HepG2 (cell line): ENCODE measurements around the gene PDE9A. TPM values are rescaled to one million over a fixed set of nuclear protein-coding genes. Genes with fewer than 3 reads are reported as not detected.

ENCODE experiments used
- THAP11 ChIP-seq: IDR thresholded peaks from 2 replicates; pipeline ENCODE4 v1.6.1; 2016; ENCODE audit warnings: missing biosample characterization, missing genetic modification reagents
- YEATS4 ChIP-seq: sonication (generic); formaldehyde crosslinking; IDR thresholded peaks from 2 replicates; pipeline ENCODE4 v1.4.0; 2020; ENCODE audit warnings: missing genetic modification reagents, borderline replicate concordance
- ZBTB7B ChIP-seq: sonication (generic); formaldehyde crosslinking; IDR thresholded peaks from 2 replicates; pipeline ENCODE4 v1.4.0; 2020; ENCODE audit warnings: missing genetic modification reagents
- ZNF251 ChIP-seq: sonication (generic); formaldehyde crosslinking; IDR thresholded peaks from 2 replicates; pipeline ENCODE4 v1.9.0; 2021; ENCODE audit warnings: mild to moderate bottlenecking, missing genetic modification reagents
- ZNF614 ChIP-seq: IDR thresholded peaks from 2 replicates; pipeline ENCODE4 v1.6.1; 2018; ENCODE audit warnings: missing biosample characterization, missing genetic modification reagents, inconsistent platforms, borderline replicate concordance
- ZNF816 ChIP-seq: sonication (generic); formaldehyde crosslinking; IDR thresholded peaks from 2 replicates; pipeline ENCODE4 v1.8.0; 2022; ENCODE audit warnings: missing genetic modification reagents, mild to moderate bottlenecking, borderline replicate concordance
- polyA plus RNA-seq, 8 experiments: library from polyadenylated mRNA; depleted of rRNA in 3 of 8; stranded (reverse) in 7 of 8; unstranded in 1 of 8; fragments of >200 nt; fragmentation: Illumina TruSeq in 4 of 8; extraction: Trizol in 4 of 8; gene quantifications; 2 replicates each; pipeline versions ENCODE4 v1.2.1 to v1.2.3, GENCODE V29; 2011 to 2016; ENCODE audit warnings: low read depth in 4 of 8, missing spikeins in 1 of 8, mixed read lengths in 1 of 8; ENCODE audit not compliant: insufficient read depth in 1 of 8
- total RNA-seq, 5 experiments: library from RNA; depleted of rRNA; stranded (reverse); fragments of >200 nt; fragmentation: Illumina TruSeq; extraction: Trizol; gene quantifications; 2 replicates each; pipeline ENCODE4 v1.2.3, GENCODE V29; 2016; ENCODE audit warnings: low read depth in 1 of 5
- TF ChIP-seq, protein P1 (sequence below), 2 experiments: sonication (generic) in 1 of 2; formaldehyde crosslinking in 1 of 2; IDR thresholded peaks; 2 replicates each; pipeline versions ENCODE4 v1.4.0 to v1.6.1; 2018 to 2020; ENCODE audit warnings: missing genetic modification reagents in 2 of 2, borderline replicate concordance in 1 of 2, low read depth in 1 of 2, mild to moderate bottlenecking in 1 of 2, missing biosample characterization in 1 of 2
- TF ChIP-seq, protein P2 (sequence below): IDR thresholded peaks from 2 replicates; pipeline ENCODE4 v1.6.1; 2016; ENCODE audit warnings: mild to moderate bottlenecking
- TF ChIP-seq, protein P3 (sequence below): sonication (generic); formaldehyde crosslinking; IDR thresholded peaks from 2 replicates; pipeline ENCODE4 v1.4.0; 2020; ENCODE audit warnings: mild to moderate bottlenecking, missing genetic modification reagents
- TF ChIP-seq, protein P4 (sequence below), 2 experiments: sonication (generic) in 1 of 2; formaldehyde crosslinking in 1 of 2; IDR thresholded peaks; 2 replicates each; pipeline versions ENCODE4 v1.6.1 to v1.9.0; 2014 to 2022; ENCODE audit warnings: antibody characterized with exemption in 1 of 2, borderline replicate concordance in 1 of 2, inconsistent platforms in 1 of 2, low read depth in 1 of 2, missing genetic modification reagents in 1 of 2

PDE9A gene
- total and polyA plus RNA-seq, 2 of the 13 experiments (the other 11 are each of a cell fraction or from before 2014, with no cell fraction given) = 4.6 to 19.7 TPM

DNA sequence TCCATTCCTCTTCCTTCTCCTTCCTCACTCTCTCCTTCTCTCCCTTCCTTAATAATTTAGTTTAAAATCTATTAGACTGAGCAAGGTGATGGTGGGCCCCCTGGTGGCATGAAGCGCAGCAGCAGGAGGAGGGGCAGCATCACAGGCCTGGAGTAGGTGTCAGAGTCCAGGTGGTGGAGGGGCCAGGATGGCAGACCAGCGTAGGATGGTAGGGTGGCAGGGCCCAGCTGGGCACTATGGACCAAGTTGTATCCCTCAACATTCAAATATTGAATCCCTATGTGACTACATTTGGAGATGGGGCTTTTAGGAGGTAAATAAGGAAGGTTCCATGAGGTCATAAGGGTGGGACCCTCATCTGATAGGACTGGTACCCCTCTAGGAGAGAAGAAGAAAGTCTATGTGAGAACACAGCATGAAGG lies 164.9 kb downstream of the PDE9A start (continued):
- TF ChIP-seq, protein P1, sequence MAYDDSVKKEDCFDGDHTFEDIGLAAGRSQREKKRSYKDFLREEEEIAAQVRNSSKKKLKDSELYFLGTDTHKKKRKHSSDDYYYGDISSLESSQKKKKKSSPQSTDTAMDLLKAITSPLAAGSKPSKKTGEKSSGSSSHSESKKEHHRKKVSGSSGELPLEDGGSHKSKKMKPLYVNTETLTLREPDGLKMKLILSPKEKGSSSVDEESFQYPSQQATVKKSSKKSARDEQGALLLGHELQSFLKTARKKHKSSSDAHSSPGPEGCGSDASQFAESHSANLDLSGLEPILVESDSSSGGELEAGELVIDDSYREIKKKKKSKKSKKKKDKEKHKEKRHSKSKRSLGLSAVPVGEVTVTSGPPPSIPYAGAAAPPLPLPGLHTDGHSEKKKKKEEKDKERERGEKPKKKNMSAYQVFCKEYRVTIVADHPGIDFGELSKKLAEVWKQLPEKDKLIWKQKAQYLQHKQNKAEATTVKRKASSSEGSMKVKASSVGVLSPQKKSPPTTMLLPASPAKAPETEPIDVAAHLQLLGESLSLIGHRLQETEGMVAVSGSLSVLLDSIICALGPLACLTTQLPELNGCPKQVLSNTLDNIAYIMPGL (CRISPR knock-in tag; IDR thresholded peaks at IDR 0.05; ENCODE audit: borderline replicate concordance in 1 of 2, low read depth in 1 of 2) = peak in 1 of 2 experiments; percentile 45; a peak in 1 of 4 replicates
- TF ChIP-seq, protein P2, sequence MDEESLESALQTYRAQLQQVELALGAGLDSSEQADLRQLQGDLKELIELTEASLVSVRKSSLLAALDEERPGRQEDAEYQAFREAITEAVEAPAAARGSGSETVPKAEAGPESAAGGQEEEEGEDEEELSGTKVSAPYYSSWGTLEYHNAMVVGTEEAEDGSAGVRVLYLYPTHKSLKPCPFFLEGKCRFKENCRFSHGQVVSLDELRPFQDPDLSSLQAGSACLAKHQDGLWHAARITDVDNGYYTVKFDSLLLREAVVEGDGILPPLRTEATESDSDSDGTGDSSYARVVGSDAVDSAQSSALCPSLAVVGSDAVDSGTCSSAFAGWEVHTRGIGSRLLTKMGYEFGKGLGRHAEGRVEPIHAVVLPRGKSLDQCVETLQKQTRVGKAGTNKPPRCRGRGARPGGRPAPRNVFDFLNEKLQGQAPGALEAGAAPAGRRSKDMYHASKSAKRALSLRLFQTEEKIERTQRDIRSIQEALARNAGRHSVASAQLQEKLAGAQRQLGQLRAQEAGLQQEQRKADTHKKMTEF (CRISPR knock-in tag) = 0 out of 2 replicates have a peak, but pooled peaks have one; percentile 19
- TF ChIP-seq ZNF816 (CRISPR knock-in tag) (no peak), ZNF614 (CRISPR knock-in tag) (0 out of 2 replicates have a peak, but pooled peaks have one; percentile 68), ZNF251 (CRISPR knock-in tag) (no peak), ZBTB7B (no peak), THAP11 (CRISPR knock-in tag) (0 out of 2 replicates have a peak, but pooled peaks have one; percentile 27), YEATS4 (CRISPR knock-in tag) (no peak)
- TF ChIP-seq, protein P3, sequence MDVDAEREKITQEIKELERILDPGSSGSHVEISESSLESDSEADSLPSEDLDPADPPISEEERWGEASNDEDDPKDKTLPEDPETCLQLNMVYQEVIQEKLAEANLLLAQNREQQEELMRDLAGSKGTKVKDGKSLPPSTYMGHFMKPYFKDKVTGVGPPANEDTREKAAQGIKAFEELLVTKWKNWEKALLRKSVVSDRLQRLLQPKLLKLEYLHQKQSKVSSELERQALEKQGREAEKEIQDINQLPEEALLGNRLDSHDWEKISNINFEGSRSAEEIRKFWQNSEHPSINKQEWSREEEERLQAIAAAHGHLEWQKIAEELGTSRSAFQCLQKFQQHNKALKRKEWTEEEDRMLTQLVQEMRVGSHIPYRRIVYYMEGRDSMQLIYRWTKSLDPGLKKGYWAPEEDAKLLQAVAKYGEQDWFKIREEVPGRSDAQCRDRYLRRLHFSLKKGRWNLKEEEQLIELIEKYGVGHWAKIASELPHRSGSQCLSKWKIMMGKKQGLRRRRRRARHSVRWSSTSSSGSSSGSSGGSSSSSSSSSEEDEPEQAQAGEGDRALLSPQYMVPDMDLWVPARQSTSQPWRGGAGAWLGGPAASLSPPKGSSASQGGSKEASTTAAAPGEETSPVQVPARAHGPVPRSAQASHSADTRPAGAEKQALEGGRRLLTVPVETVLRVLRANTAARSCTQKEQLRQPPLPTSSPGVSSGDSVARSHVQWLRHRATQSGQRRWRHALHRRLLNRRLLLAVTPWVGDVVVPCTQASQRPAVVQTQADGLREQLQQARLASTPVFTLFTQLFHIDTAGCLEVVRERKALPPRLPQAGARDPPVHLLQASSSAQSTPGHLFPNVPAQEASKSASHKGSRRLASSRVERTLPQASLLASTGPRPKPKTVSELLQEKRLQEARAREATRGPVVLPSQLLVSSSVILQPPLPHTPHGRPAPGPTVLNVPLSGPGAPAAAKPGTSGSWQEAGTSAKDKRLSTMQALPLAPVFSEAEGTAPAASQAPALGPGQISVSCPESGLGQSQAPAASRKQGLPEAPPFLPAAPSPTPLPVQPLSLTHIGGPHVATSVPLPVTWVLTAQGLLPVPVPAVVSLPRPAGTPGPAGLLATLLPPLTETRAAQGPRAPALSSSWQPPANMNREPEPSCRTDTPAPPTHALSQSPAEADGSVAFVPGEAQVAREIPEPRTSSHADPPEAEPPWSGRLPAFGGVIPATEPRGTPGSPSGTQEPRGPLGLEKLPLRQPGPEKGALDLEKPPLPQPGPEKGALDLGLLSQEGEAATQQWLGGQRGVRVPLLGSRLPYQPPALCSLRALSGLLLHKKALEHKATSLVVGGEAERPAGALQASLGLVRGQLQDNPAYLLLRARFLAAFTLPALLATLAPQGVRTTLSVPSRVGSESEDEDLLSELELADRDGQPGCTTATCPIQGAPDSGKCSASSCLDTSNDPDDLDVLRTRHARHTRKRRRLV = no peak
- TF ChIP-seq, protein P4, sequence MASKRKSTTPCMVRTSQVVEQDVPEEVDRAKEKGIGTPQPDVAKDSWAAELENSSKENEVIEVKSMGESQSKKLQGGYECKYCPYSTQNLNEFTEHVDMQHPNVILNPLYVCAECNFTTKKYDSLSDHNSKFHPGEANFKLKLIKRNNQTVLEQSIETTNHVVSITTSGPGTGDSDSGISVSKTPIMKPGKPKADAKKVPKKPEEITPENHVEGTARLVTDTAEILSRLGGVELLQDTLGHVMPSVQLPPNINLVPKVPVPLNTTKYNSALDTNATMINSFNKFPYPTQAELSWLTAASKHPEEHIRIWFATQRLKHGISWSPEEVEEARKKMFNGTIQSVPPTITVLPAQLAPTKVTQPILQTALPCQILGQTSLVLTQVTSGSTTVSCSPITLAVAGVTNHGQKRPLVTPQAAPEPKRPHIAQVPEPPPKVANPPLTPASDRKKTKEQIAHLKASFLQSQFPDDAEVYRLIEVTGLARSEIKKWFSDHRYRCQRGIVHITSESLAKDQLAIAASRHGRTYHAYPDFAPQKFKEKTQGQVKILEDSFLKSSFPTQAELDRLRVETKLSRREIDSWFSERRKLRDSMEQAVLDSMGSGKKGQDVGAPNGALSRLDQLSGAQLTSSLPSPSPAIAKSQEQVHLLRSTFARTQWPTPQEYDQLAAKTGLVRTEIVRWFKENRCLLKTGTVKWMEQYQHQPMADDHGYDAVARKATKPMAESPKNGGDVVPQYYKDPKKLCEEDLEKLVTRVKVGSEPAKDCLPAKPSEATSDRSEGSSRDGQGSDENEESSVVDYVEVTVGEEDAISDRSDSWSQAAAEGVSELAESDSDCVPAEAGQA (IDR thresholded peaks at IDR 0.05; ENCODE audit: low read depth) = no peak
- TF ChIP-seq, protein P4 (CRISPR knock-in tag; IDR thresholded peaks at IDR 0.05; ENCODE audit: borderline replicate concordance) = no peak
